Neural progenitor cell (in vitro differentiated cells): ENCODE data around the gene SUSD3. TPM values are rescaled to one million over a fixed set of nuclear protein-coding genes. Genes with fewer than 3 reads are reported as not detected.

Source experiments
- DNase-seq: peaks from one replicate; pipeline ENCODE4 v3.0.0-alpha.2; 2016; ENCODE audit warnings: low spot score
- H2AFZ ChIP-seq: fragments of 200-600 bp; sonication (generic); replicated peaks from 2 replicates; pipeline ENCODE4 v1.6.1; 2016; ENCODE audit warnings: antibody characterized with exemption
- H3F3A ChIP-seq: fragments of 200-600 bp; sonication (generic); 2 replicates; pipeline ENCODE4 v1.6.1; 2016; ENCODE audit warnings: antibody characterized with exemption, low read depth
- H3K27ac ChIP-seq: fragments of 200-600 bp; sonication (generic); 2 replicates; pipeline ENCODE4 v1.5.1; 2016; ENCODE audit warnings: mild to moderate bottlenecking
- H3K27me3 ChIP-seq: fragments of 200-600 bp; sonication (generic); 2 replicates; pipeline ENCODE4 v1.6.1; 2016; ENCODE audit warnings: mild to moderate bottlenecking, moderate library complexity
- H3K36me3 ChIP-seq: fragments of 200-600 bp; sonication (generic); 2 replicates; pipeline ENCODE4 v1.5.1; 2016
- H3K4me1 ChIP-seq: fragments of 200-600 bp; sonication (generic); 2 replicates; pipeline ENCODE4 v1.6.1; 2016; ENCODE audit warnings: mixed run types
- H3K4me2 ChIP-seq: fragments of 200-600 bp; sonication (generic); 2 replicates; pipeline ENCODE4 v1.6.1; 2016
- H3K4me3 ChIP-seq: fragments of 200-600 bp; sonication (generic); 2 replicates; pipeline ENCODE4 v1.5.1; 2016
- H3K79me2 ChIP-seq: fragments of 200-600 bp; sonication (generic); 2 replicates; pipeline ENCODE4 v1.6.1; 2016; ENCODE audit warnings: low read depth
- H3K9ac ChIP-seq: fragments of 200-600 bp; sonication (generic); 2 replicates; pipeline ENCODE4 v1.6.1; 2016
- H3K9me3 ChIP-seq: fragments of 200-600 bp; sonication (generic); 2 replicates; pipeline ENCODE4 v1.5.1; 2016; ENCODE audit warnings: low read depth
- H4K20me1 ChIP-seq: fragments of 200-600 bp; sonication (generic); 2 replicates; pipeline ENCODE4 v1.6.1; 2016; ENCODE audit warnings: low read depth
- H3K27ac Mint-ChIP-seq: 3 replicates; pipeline ENCODE4 v1.8.0; 2021; ENCODE audit warnings: mixed read lengths
- H3K27me3 Mint-ChIP-seq: 2 replicates; pipeline ENCODE4 v1.8.0; 2022; ENCODE audit warnings: low read depth, mild to moderate bottlenecking, inconsistent platforms, moderate library complexity, mixed read lengths; ENCODE audit not compliant: insufficient read depth
- H3K36me3 Mint-ChIP-seq: 3 replicates; pipeline ENCODE4 v1.8.0; 2021; ENCODE audit warnings: mixed read lengths
- H3K4me1 Mint-ChIP-seq: 3 replicates; pipeline ENCODE4 v1.8.0; 2021; ENCODE audit warnings: mixed read lengths
- H3K4me3 Mint-ChIP-seq: 3 replicates; pipeline ENCODE4 v1.8.0; 2021; ENCODE audit warnings: mild to moderate bottlenecking, moderate library complexity, mixed read lengths
- H3K9me3 Mint-ChIP-seq: 3 replicates; pipeline ENCODE4 v1.8.0; 2020; ENCODE audit warnings: mixed read lengths
- CTCF ChIP-seq: fragments of 200-600 bp; sonication (generic); IDR thresholded peaks from 2 replicates; pipeline ENCODE4 v1.5.1; 2017; ENCODE audit warnings: antibody characterized with exemption, mild to moderate bottlenecking
- EZH2 ChIP-seq: fragments of 200-600 bp; sonication (generic); IDR thresholded peaks from 2 replicates; pipeline ENCODE4 v1.6.1; 2017; ENCODE audit warnings: antibody characterized with exemption, mild to moderate bottlenecking, moderate library complexity
- EZH2phosphoT487 ChIP-seq: fragments of 200-600 bp; sonication (generic); IDR thresholded peaks from 2 replicates; pipeline ENCODE4 v1.6.1; 2017; ENCODE audit warnings: antibody characterized with exemption
- total RNA-seq: library from RNA; depleted of rRNA; stranded (reverse); fragments of >200 nt; gene quantifications from 2 replicates; pipeline ENCODE4 v1.2.3, GENCODE V29; 2015; ENCODE audit warnings: low replicate concordance

SUSD3 gene
- total RNA-seq, 1 donor from 2014 or later, result not detected

GRCh38 chr9:93082841-93083411 is 24.4 kb downstream of the SUSD3 start:
- Histone ChIP-seq H3K79me2 (no peaks in the 10 kb centered on the region), H4K20me1 (no peaks in the 10 kb centered on the region), H3K4me3 (no peak overlapping the region), H3F3A (no peaks in the 10 kb centered on the region), H3K9ac (no peak overlapping the region), H3K27ac (no peak overlapping the region), H2AFZ (peak overlapping the region; percentile 93), H3K4me2 (no peak overlapping the region), H3K36me3 (no peaks in the 10 kb centered on the region), H3K27me3 (no peaks in the 10 kb centered on the region), H3K9me3 (no peaks in the 10 kb centered on the region), H3K4me1 (no peaks in the 10 kb centered on the region)
- Mint-ChIP-seq H3K27me3 (peaks cover 6% of the 10 kb centered on the region), H3K4me3 (no peak overlapping the region), H3K4me1 (peaks cover 16% of the 10 kb centered on the region), H3K27ac (no peak overlapping the region), H3K36me3 (no peaks in the 10 kb centered on the region), H3K9me3 (peaks cover 2% of the 10 kb centered on the region)
- TF ChIP-seq EZH2phosphoT487 (no peak), EZH2 (no peak), CTCF (no peak)
- DNase-seq, result peak; percentile 1

- H3K27ac Mint-ChIP-seq, result peak overlapping the region; percentile 12
- peaks cover 16% of the 10 kb centered on the region for H3K4me1 Mint-ChIP-seq
- H3K4me3 Mint-ChIP-seq, result peak overlapping the region; percentile 24
- peak; percentile 0 for DNase-seq
- Histone ChIP-seq H3K4me3 (no peak overlapping the region), H3K79me2 (no peaks in the 10 kb centered on the region), H3K36me3 (no peaks in the 10 kb centered on the region), H3K9me3 (no peaks in the 10 kb centered on the region), H3F3A (no peaks in the 10 kb centered on the region), H2AFZ (no peak overlapping the region), H3K4me2 (no peak overlapping the region), H3K9ac (no peak overlapping the region), H3K27ac (no peak overlapping the region), H4K20me1 (no peaks in the 10 kb centered on the region), H3K4me1 (no peaks in the 10 kb centered on the region), H3K27me3 (no peaks in the 10 kb centered on the region)
- H3K9me3 Mint-ChIP-seq, result peaks cover 2% of the 10 kb centered on the region
- peaks cover 6% of the 10 kb centered on the region for H3K27me3 Mint-ChIP-seq
- TF ChIP-seq CTCF (no peak), EZH2phosphoT487 (no peak), EZH2 (no peak)
- H3K36me3 Mint-ChIP-seq, result no peaks in the 10 kb centered on the region
Observed at GRCh38 chr9:93083592-93084470, 25.3 kb downstream of the SUSD3 start.

- H3K36me3 Mint-ChIP-seq, result no peaks in the 10 kb centered on the region
- no peaks in the 10 kb centered on the region for H3K4me1 ChIP-seq
- H3K9me3 ChIP-seq, result no peaks in the 10 kb centered on the region
- H3K27me3 ChIP-seq, result no peaks in the 10 kb centered on the region
- peaks cover 16% of the 10 kb centered on the region for H3K4me1 Mint-ChIP-seq
- TF ChIP-seq EZH2phosphoT487, result no peak
- no peak for TF ChIP-seq EZH2
- no peak for TF ChIP-seq CTCF
- no peak overlapping the region for H3K9ac ChIP-seq
- DNase-seq, result no peak
- H3K27ac Mint-ChIP-seq, result no peak overlapping the region
- H4K20me1 ChIP-seq, result no peaks in the 10 kb centered on the region
- H3K9me3 Mint-ChIP-seq, result peaks cover 2% of the 10 kb centered on the region
- no peaks in the 10 kb centered on the region for H3K36me3 ChIP-seq
- H3K4me3 Mint-ChIP-seq, result no peak overlapping the region
- H3K27ac ChIP-seq, result no peak overlapping the region
- peaks cover 6% of the 10 kb centered on the region for H3K27me3 Mint-ChIP-seq
- no peak overlapping the region for H2AFZ ChIP-seq
- no peaks in the 10 kb centered on the region for H3F3A ChIP-seq
- no peak overlapping the region for H3K4me3 ChIP-seq
- H3K4me2 ChIP-seq, result no peak overlapping the region
- H3K79me2 ChIP-seq, result no peaks in the 10 kb centered on the region
Observed at GRCh38 chr9:93084471-93084881, 26.0 kb downstream of the SUSD3 start.
